Measurements from ENCODE around the gene SP140L.

Gene SP140L

GRCh38 chr2:230343747-230344146 is 16.8 kb downstream of the SP140L start:
- TF ChIP-seq, protein P1, sequence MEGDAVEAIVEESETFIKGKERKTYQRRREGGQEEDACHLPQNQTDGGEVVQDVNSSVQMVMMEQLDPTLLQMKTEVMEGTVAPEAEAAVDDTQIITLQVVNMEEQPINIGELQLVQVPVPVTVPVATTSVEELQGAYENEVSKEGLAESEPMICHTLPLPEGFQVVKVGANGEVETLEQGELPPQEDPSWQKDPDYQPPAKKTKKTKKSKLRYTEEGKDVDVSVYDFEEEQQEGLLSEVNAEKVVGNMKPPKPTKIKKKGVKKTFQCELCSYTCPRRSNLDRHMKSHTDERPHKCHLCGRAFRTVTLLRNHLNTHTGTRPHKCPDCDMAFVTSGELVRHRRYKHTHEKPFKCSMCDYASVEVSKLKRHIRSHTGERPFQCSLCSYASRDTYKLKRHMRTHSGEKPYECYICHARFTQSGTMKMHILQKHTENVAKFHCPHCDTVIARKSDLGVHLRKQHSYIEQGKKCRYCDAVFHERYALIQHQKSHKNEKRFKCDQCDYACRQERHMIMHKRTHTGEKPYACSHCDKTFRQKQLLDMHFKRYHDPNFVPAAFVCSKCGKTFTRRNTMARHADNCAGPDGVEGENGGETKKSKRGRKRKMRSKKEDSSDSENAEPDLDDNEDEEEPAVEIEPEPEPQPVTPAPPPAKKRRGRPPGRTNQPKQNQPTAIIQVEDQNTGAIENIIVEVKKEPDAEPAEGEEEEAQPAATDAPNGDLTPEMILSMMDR (conservative IDR thresholded peaks at IDR 0.05), result no peak
- H3K27ac ChIP-seq, result no peak overlapping the region

- no peak overlapping the region for H3K27ac ChIP-seq
- TF ChIP-seq, protein P1 (conservative IDR thresholded peaks at IDR 0.05), result no peak
Measured at GRCh38 chr2:230346465-230346864, 19.5 kb downstream of the SP140L start.

- no peak overlapping the region for H3K27ac ChIP-seq
- TF ChIP-seq, protein P1 (conservative IDR thresholded peaks at IDR 0.05), result no peak
Measured at GRCh38 chr2:230346921-230347533, 20.0 kb downstream of the SP140L start.

DNA sequence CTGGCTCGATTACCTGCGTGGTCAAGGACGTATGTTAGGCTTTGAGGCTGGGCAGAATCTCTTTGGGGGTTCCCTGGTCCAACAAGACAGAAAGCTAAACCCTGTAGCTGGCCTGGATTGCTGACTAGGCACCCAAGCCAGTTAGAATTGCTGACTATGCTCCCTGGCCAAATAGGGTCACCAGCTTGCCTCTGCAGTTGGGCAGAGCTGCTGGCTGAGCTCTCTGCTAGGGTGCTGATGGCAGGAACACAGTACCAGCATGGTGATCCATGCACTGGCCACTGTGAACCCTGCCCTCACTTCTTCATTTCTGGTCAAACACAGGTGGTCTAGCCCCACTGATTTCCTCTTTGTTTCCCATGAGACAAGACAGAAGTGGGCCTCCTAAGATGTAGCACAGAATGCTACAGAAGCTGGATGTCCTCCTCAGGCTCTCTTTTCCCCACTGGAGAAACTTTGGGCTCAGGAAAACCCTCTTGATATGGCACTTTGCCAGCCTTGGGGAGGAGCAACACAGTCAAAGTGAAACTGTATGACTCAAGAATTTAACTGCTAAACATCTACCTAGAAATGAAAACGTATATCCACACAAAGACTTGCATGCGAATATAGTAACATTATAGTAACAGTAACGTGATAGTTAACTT is 20.8 kb downstream of the SP140L start:
- TF ChIP-seq, protein P1 (conservative IDR thresholded peaks at IDR 0.05), result no peak
- no peak overlapping the region for H3K27ac ChIP-seq

DNA sequence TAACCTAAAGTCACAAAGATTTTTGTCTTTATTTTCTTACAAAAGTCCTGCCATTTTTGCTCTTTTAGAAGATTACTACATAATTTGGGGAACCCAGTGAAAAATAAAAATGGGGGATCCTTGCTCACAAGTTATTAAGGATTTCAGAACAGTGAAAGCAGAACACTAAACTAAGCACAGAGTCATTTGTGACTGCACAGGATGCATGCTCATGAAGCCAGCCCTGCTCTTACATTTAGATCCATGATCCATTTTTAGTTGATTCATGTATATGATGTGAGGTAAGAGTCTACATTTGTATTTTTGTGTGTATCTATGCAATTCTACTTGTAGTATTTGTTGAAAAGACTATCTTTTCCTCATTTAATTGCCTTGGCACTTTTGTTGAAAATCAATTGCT is 21.8 kb downstream of the SP140L start:
- TF ChIP-seq, protein P1 (conservative IDR thresholded peaks at IDR 0.05), result no peak
- no peak overlapping the region for H3K27ac ChIP-seq

DNA sequence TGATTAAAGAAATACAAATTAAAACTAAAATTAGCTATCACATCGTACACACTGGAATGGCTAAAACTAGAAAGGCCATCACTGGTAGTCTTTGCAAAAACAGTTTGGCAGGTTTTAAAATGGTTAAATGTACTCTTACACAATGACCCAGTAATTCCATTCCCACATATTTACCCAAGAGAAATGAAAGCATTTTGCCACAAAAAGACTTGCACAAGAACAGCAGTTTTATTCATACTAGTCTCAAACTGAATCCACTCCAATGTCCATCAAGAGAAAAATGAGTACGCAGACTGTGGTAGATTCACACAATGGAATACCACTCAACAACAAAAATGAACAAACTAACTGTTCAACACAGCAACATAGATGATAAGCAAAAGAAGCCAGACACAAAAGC is 29.1 kb downstream of the SP140L start:
- no peak overlapping the region for H3K27ac ChIP-seq
- TF ChIP-seq, protein P1 (conservative IDR thresholded peaks at IDR 0.05), result no peak

DNA sequence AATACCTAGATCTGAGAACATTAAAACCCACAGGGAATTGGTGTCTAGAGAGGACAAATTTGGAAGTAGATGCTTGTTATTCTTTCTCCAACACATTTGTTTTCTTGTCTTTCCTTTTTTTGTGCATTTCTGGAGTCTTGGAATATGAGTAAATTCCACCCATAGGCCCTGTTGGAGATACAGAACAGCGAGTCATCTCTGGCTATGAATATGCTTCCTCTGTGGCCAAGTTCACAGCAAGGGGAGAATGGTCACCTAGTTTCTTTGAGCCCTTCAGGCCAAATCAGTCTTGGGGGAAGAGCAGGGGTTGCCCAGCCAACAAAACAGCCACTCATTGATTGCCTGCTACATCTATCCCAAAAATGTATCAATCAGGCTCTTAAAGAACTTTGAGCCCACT is 31.3 kb downstream of the SP140L start:
- no peak overlapping the region for H3K27ac ChIP-seq
- TF ChIP-seq, protein P1 (conservative IDR thresholded peaks at IDR 0.05), result no peak

All from VCaP (cell line).